ENCODE results near the gene DCDC2.

- TF ChIP-seq POLR2AphosphoS5 (IDR thresholded peaks at IDR 0.05), result no peak
- TF ChIP-seq POLR2A (IDR thresholded peaks at IDR 0.05), result no peak
- TF ChIP-seq CTCF (IDR thresholded peaks at IDR 0.05 in 8 of 11, conservative IDR thresholded peaks at IDR 0.05 in 3 of 11), result no peak
These were observed 5.4 kb downstream of the DCDC2 start for GRCh38 chr6:24352434-24352833.
